GDM1 (cell line): ENCODE results near the gene CDT1.
"Not testable (repeated sequence)": the region's sequence is repeated elsewhere in the genome, so short reads cannot be mapped to it uniquely, and the experiment has no call there.

Experiments
- DNase-seq: peaks from one replicate; lab custom pipeline; 2025; lab: John Stamatoyannopoulos, UW

Gene CDT1

DNA sequence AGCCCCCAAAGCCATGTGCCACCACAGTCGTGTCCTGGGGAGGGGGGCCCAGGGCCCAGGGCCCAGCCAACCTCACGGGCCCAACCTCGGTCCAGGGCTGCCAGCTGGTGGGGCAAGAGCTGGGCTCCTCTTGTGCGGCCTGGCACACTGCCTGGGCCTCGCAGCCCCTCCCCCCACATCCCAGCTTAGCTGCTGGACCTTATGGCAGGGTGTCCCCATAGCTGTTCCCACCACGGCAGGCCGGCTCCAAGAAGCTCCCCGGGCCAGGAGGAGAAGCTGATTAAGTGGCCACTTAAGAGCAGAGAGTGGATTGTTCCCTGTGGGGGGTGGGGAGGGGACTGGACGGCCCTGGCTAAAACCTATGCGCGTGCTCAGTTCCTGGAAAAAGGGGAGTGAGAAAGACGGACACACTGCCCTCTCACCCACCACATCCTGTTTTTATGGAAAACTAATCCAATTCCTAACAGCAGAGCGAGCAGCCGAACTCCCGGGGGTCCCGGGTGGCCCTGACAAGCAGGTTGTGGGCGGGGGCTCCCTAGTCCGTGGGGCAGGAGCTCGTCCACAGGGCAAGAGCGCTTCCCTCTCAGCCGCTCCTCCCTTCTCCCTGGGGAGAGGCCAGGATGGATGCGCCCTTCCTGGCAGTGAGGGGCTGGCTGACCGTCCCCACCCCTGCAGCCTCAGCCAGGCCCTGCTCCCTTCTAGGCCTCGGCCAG is 35.4 kb upstream of the CDT1 start:
- no peak for DNase-seq

DNA sequence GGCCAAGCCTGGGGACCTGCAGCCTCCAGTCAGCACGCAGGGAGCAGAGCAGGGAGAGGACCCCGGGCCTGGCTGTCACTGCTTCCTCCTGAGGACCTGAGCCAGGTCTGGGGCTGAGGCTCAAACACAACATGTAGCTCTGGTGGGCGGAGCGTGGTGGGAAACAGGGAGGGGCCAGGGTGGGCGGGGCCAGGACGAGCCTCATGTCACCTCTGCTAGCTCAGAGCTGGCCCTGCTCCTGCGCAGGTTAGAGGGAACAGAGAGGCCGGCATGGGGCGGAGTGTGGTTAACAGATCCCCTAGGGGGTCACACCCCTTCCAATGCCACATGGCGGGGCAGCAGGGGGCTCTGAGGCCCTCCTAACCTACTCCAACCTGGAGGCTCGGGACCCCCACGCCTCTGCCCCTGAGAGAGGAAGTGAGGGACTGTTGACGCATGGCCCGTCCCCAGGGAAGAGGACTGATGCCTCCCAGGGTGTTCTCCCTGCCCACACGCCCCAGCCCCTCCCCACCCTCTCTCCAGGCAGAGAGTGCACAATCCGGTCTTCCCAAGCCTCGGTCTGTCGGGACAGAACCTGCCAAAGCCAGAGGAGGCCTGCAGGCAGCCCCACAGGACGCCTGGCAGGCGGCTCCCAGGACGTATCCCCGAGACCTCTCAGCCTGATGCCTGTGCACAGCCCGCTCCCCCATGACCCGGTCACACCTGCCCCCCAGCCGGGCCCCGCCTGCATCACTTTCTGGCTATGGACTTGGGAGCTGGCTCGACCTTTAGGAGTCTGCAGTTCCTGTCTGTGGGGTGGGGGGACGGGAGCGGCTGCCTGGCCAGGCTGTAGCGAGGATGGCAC is 33.8 kb upstream of the CDT1 start:
- DNase-seq: peak; percentile 25

DNA sequence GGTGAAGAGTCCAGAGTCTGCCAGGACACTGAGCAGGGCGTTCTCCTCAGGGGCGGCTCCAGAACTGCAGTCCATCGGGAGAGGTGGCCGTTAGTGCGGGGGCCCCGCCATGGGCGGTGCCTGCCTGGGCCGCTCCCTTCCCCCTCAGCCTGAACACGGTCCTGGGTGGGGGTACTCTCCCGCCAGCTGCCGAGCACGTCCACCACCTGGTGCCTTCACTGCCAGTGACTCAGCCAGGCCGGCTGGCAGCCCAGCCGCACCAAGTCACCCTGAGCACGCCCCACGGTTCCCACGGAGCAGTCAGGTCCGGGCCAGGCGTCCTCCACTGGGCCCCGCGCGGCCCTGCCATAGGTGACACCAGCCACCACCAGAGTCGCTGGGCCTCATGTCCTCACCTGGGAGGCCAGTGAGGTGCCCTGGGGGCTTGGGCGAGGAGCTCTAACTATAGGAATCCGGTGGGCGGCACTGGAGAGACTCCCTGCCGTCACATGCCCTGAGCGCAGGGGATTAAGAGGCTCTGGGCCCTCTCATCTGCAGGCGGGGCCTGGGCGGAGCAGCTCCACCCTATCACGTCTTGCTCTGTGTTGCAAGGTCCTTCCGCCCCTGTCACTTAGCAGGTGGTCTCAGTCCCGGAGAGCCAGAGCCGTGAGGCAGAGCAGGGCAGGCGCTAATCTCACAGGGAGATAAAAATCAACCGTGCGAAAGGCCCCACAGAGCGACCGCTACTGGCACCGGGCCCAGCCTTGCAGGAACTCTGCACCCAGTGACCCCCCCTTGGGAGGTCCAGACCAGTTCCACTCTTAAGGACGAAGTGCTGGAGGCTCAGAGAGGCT is 32.9 kb upstream of the CDT1 start:
- DNase-seq: no peak

DNA sequence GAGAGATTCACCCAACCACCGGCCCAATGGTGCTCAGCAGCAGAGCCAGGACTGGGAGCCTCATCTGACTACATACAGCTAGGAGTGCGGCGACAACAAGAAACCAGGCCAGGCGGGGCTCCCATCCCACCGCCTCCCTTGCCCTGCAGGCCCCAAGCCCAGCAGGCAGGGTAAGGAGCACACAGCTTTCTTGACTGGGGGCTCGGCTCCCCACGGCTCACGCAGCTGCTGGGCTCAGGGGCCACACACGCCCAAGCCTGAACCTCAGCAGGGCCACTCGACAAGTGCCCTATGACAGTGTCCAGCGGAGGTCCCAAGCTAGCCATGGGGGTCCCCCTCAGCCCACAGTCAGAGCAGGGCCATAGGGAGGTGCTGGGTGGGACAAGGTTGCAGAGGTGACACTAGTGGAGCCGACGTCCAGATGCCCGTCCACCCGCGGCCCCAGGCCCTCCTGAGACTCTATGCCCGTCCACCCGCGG is 32.3 kb upstream of the CDT1 start:
- DNase-seq: no peak

DNA sequence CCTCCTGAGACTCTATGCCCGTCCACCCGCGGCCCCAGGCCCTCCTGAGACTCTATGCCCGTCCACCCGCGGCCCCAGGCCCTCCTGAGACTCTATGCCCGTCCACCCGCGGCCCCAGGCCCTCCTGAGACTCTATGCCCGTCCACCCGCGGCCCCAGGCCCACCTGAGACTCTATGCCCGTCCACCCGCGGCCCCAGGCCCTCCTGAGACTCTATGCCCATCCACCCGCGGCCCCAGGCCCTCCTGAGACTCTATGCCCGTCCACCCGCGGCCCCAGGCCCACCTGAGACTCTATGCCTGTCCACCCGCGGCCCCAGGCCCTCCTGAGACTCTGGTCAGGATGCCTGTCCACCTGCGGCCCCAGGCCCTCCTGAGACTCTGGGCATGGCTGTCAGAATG is 31.8 kb upstream of the CDT1 start:
- DNase-seq: not testable (repeated sequence)

DNA sequence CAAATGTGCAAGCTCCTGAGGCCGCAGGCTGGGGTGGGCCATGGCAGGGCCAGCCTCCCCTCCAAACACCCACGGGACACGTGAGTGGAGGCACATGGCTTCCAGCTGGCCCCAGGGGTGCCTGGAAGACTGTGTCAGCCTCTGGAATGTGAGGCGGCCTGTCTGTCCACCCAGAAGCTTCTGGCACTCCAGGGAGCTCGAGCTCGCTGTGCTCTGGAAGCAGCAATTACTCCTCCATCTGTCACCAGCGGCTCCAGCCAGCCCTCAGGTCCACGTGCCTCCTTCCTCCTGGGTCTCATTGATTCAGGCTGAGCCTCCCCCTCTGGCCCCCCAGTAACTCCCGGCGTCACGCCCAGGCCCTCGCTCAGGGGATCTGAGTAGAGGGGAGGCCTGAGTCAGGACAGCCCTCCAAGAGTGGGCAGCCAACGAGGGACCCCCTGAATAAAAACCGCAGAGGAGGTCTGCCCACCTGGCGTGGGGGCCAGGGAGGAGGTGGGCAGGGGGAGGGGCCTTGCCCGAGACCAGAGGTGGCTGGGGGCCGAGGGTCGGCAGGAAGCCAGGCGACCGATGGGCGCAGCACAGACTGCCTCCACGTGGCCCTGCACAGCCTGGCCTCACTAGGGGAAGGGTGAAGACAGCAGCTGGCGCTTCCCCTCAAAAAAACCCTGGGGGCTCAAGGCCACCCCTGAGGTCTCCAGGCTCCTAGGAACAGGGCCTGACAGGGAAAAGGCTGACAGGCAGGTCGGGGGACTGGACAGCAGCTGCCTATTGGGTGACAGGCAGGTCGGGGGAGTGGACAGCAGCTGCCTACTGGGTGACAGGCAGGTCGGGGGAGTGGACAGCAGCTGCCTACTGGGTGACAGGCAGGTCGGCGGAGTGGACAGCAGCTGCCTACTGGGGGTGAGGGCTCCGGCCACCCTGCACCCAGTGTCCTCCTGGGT is 30.4 kb upstream of the CDT1 start:
- no peak for DNase-seq

DNA sequence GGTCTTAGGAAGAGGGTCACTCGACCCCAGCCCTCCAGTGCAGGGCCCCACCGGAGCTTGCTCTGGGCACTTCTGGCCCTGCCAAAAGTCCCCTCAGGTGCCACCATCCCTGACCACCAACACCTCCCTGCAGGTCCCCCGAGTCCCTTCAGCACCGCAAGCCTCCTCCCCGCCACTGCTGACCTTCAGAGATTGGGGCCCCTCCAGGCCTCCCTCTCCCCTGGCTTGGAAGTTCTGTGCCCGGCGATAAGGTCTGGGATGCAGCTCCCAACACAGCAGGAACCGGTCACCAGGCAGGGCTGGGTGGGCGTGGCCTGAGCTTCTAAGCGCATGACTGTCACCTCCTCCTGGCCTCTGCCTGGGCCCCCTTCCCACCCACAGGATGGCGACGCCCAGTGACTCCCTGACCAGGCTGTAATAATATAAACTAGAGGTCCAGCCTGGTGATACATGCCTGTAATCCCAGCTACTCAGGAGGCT is 29.7 kb upstream of the CDT1 start:
- no peak for DNase-seq

DNA sequence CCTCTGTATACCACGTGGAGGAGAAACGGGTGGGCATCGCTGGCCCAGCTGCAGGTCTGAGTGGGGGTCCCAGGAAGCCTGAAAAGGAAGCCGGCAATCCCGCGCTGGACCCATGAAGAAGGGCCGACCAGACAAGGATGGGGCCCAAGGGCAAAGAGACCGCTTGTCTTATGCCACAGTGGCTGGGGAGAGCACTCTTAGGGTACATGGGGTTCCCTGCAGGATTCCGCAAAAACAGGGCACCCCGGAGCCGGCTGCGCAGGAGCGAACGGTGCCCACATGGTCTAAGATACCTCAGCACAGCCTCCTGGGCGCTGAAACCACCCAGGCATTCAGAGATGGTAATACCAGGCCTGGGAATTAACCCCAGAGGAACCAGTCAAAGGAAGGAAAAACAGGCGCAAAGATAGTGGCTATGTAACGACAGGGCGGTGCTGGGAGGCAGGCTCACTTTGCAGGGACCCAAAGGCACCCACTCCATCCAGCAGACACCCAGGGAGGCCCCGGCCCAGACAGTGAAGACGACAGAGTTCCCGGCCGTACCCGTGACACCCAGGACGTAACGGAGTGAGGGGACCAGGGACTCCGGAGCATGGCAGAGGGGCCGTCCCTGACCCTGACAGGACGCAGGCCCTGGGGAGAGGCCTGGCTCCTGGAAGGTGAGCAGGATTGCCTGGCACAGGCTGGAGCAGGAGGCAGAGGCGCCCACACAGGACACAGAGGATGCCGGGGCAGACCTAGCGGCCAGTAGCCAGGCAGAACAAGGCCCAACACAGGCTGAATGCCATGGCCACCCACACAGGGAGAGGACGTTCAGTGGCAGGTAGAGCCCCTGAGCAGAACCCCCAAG is 28.8 kb upstream of the CDT1 start:
- no peak for DNase-seq

DNA sequence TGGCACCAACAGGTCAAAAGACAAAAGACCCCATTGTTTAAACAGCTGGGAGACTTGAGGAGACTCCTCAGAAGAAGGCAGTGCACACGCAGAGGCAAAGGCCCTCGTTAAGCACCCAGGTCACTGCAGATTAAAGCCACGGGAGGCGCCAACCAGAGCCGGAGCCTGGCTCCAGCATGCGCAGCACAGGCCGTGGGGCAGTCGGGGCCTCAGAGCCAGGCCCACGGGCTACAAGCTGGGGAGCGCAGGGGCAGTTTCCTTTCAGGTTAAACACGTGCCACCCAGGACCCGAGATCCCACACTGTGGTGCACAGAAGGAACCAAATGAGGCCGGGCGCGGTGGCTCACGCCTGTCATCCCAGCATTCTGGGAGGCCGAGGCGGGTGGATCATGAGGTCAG is 27.8 kb upstream of the CDT1 start:
- no peak for DNase-seq

DNA sequence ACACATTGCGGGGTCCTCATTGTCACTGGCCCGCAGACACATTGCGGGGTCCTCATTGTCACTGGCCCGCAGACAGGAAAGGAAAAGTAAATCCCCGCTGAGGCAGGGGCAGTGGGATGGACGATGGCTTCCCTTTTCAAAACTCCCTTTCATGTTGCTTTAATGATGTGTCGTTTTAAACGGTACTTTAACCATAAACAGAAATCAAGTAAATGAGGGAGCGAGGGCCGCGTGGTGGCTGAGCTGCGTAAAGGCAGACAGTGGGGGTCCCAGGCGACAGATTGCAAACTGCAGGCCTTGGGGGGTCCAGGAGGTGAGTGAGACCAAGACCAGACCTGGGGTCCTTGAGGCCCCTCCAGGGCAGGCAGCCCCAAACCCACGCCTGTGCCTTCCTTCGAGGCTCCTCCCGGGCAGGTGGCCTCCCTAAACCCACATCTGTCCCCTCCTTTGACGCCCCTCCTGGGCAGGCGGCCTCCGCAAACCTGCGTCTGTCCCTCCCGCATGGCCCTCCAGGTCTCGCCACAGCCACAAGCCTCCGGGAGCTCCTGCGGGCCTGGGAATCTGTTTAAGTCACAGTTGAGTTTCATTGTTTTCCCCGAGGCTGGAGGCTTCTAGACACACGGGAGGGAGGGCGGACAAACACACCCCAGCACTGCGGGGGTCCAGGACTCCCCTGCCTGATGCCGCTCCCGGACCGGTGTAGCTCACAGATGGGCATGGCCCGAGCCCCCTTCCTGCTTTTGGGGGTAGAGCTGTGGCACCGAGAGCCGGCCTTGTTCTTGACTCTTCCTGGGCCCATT is 25.9 kb upstream of the CDT1 start:
- DNase-seq: no peak

DNA sequence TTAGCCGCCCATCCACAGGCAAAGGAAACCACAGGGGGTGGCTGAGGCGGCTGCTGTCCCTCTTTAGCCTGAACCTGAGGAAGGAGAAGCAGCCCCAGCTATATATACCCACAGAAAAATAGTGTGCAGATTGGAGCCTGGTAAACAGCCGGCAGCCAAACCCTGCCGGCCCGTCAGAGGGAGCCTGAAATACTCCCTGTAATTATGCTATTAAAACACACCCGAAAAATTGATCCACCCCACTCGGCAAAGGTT is 25.4 kb upstream of the CDT1 start:
- DNase-seq: no peak

DNA sequence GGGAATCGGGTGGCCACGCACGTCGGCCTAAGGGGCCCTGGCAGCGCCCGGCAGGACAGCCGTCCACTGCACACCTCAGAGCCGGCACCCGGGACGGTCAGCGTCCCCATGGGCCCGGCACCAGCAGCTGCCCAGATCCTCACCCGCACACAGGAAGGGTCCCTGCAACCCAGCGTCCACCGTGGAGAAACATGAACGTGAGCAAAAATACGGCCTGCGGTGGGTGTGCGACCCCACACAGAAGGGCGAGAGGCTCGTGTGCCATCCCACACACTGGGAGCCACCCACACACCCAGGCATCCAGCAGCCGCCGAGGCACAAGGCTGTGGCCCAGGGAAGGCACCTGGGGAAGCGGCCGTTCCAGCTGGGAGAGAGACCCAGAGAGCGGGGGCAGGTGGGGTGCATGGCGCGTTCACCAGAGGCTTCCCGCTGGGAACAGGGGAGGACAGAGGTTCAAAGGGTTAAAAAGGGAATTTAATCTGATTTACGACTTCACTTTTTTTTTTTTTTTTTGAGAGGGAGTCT is 25.0 kb upstream of the CDT1 start:
- no peak for DNase-seq

DNA sequence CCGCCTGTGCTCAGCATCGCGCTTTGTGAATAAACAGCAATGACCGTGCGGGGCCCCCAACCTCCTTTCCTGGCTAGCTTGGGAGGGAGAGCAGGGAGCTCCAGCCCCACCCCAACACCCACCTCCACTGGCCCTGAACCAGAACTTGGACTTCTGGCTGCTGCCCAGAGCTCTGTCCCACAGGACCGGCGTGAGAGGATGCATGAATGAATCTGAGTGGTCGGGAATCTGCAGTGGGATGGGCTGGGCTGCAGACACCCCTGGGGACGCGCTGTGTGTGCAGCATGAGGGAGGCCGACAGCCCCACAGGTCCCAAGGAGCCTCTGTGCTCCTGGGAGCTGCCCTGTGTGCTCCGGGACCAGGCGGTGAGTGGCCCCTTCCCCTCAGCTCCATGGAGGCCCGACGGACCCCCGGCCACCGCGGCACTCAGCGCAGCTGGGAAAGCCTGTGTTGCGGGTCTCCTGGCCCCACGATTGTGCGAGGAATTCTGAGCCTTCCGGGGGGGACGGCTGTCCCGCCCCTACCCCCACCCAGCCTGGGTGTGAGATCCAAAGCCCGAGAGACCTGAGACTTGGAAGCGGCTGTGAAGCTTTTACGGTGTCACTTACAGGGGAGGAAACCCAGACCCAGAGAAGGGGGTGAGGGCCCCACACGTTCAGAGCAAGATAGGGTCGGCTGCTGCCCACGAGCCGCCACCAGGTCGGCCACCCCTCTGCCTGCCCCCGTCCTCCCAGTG is 24.0 kb upstream of the CDT1 start:
- DNase-seq: no peak

DNA sequence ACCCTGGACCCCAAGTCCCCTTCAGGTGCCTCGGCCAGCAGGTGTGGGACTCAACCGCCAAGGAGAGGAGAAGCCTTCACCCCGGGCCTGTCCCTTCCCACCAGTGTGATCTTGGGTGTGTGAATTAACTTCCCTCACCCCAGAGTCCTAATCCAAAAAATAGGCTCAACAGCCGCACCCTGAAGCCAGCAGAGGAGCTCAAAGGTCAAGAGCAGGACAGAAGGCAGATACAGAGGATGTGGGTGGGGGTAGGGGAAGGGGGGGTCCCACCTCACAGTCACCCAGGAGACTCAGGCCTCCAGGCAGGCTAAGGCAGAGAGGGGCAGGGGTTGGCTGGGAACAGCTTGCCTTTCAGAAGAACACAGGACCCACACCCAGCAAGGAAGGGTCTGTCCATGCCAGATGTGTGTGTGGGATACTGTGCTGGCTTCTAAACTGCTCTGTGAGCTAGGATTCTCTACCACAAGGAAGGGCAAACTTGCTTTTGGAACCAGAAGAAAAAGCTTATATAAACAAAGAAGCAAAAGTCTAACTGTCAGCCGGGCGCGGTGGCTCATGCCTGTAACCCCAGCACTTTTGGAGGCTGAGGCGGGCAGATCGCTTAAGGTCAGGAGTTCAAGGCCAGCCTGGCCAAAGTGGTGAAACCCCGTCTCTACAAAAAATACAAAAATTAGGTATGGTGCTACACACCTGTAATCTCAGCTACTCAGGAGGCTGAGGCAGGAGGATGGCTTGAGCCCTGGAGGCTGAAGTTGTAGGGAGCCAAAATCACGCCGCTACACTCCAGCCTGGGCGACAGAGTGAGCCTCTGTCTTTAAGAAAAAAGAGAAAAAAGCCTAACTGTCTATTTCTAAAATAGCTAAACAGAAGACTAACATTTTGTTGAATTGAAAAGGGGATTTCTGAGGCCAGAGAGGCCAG is 23.2 kb upstream of the CDT1 start:
- DNase-seq: no peak

DNA sequence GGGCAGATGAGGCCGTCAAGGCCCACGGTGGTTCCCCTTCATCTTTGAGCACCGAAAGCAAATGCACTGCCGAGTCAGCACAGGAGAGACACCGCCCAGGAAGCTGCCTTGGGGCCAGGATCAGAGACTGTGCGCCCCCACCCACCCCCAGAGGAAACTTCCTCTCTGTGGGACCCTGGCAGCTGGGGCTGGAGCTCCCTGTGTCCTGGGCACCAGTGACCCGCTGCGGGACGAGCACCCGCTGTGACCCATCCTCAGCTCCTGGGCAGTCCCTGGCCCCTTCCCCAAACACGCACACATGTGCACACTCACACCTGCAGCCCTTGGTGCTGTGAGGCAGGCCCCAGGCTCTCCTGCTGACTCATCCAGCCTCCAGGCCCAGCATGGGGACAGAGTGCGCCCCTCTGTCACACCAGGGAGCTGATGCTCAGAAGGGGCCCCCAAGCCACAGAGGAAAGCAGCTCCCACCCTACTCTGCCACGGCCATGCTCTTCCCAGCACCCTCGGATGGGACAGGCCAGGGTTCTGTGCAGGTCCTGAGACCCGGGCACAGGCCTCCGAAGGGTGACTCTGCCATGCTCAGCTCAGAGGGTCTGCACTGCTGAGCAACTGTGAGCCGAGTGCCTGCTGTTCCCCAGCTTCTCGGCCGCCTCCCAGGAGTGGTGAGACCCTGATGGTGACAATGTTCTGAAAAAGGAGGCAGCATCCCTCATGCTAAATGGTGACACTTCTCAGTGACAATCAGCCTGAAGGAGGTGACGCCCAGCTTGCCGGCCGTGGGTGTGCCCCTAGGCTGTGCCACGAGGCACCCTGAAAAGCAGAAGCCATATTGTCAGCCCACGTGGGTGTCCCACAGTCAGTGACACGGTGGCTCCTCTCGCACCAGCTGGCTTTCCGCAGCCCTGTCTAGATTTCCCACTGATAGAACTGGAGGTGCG is 22.2 kb upstream of the CDT1 start:
- DNase-seq: peak; percentile 25
